ENCODE results near the gene PLK2.

- TF ChIP-seq YY1 (IDR thresholded peaks at IDR 0.05; ENCODE audit: insufficient read depth, insufficient read length): no peak
- no peak for TF ChIP-seq ZNF274 (IDR thresholded peaks at IDR 0.05; ENCODE audit: low read depth, low read length)
Observed at GRCh38 chr5:58446024-58446423, 13.9 kb downstream of the PLK2 start.
